ENCODE measurements around the gene GTF3A.

GTF3A gene

DNA sequence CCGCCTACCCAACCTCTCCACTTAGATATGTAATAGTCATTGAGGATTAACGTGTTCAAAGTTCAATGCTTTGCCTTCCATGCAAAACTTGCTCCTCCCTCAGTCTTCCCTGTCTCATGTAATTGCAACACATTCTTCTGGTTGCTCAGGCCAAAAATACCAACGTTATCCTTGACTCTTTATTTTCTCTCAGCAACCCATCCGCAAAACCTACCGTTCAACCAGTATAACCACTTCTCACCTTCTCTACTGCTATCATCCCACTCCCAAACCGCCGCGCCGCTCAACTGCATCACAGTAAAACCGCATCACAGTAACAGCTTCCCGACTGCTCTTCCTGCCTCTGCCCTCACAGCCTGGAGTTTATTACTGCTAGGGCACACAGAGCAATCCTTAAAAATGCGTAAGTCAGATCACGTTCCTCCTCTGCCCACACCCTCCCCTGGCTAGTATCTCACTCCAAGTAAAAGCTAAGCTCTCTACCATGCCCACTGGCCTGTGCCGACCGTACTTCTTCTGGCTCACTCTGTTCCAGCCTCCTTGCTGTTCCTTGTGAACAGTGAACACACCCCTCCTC lies 17.7 kb downstream of the GTF3A start:
- H3K36me3 ChIP-seq (ENCODE audit: control insufficient read depth, insufficient read depth, low read length) = peaks cover 3% of the 10 kb centered on the region
- TF ChIP-seq, protein P1, sequence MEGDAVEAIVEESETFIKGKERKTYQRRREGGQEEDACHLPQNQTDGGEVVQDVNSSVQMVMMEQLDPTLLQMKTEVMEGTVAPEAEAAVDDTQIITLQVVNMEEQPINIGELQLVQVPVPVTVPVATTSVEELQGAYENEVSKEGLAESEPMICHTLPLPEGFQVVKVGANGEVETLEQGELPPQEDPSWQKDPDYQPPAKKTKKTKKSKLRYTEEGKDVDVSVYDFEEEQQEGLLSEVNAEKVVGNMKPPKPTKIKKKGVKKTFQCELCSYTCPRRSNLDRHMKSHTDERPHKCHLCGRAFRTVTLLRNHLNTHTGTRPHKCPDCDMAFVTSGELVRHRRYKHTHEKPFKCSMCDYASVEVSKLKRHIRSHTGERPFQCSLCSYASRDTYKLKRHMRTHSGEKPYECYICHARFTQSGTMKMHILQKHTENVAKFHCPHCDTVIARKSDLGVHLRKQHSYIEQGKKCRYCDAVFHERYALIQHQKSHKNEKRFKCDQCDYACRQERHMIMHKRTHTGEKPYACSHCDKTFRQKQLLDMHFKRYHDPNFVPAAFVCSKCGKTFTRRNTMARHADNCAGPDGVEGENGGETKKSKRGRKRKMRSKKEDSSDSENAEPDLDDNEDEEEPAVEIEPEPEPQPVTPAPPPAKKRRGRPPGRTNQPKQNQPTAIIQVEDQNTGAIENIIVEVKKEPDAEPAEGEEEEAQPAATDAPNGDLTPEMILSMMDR (IDR thresholded peaks at IDR 0.05; ENCODE audit: insufficient read depth, low read length, poor library complexity, severe bottlenecking) = no peak
- no peak for DNase-seq (ENCODE audit: extremely low read depth, insufficient read length)
- H3K27me3 ChIP-seq (replicated peaks; ENCODE audit: control insufficient read depth, insufficient read depth, low read length) = no peaks in the 10 kb centered on the region
- no peak overlapping the region for H3K4me3 ChIP-seq (replicated peaks; ENCODE audit: low read depth, low read length)

DNA sequence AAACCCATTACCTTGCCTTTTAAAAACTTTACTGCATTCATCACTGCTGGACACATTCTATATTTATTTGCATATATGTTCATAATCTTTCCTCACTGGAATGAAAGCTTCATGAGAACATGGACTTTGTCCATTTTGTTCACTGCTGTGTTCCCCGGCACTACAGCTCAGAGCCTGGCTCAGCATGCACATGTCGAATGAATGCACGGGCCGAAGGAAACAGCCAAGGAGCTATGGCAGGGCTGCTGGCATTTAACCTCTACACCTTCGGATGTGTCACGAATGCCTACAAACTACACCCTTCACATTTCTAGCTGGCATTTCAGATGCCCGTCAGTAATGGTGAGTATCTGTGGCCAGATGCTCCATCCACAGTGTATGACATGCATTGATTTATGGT lies 18.4 kb downstream of the GTF3A start:
- no peak for DNase-seq (ENCODE audit: extremely low read depth, insufficient read length)
- Histone ChIP-seq H3K36me3 (ENCODE audit: control insufficient read depth, insufficient read depth, low read length) (peaks cover 3% of the 10 kb centered on the region), H3K27me3 (replicated peaks; ENCODE audit: control insufficient read depth, insufficient read depth, low read length) (no peaks in the 10 kb centered on the region), H3K4me3 (replicated peaks; ENCODE audit: low read depth, low read length) (no peak overlapping the region)
- TF ChIP-seq, protein P1 (IDR thresholded peaks at IDR 0.05; ENCODE audit: insufficient read depth, low read length, poor library complexity, severe bottlenecking) = no peak

DNA sequence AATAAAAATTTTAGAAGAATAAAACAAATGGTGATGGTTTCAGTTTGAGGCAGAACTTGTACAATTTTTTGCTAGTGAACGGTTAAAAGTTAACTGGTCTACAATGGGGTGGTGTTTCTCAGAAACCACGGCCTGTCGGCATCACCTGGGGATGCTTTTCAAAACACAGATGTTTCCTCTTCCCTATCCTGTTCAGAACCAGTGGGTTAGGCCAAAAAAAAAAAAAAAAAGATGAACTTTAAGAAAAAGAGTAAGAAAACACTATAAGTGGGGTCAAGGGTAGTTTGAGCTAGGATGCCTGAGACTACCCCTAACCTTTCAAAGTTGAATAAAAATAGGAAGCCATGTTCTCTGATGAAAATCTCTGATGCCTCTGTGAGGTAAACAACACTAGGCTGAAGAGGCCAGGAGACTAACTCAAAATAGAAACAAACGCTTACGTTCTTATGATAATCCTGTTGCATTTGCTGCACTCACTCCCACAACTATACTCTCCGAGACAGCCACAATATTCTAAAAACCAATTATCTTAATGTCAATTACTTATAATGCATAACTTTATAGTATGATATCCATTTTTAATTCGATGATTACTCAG lies 22.7 kb downstream of the GTF3A start:
- peak overlapping the region; percentile 26; the same call in 1 of the 2 replicates for H3K4me3 ChIP-seq (replicated peaks; ENCODE audit: low read depth, low read length)
- H3K27me3 ChIP-seq (replicated peaks; ENCODE audit: control insufficient read depth, insufficient read depth, low read length) = no peaks in the 10 kb centered on the region
- peaks cover 3% of the 10 kb centered on the region for H3K36me3 ChIP-seq (ENCODE audit: control insufficient read depth, insufficient read depth, low read length)
- no peak for DNase-seq (ENCODE audit: extremely low read depth, insufficient read length)
- TF ChIP-seq, protein P1 (IDR thresholded peaks at IDR 0.05; ENCODE audit: insufficient read depth, low read length, poor library complexity, severe bottlenecking) = no peak

DNA sequence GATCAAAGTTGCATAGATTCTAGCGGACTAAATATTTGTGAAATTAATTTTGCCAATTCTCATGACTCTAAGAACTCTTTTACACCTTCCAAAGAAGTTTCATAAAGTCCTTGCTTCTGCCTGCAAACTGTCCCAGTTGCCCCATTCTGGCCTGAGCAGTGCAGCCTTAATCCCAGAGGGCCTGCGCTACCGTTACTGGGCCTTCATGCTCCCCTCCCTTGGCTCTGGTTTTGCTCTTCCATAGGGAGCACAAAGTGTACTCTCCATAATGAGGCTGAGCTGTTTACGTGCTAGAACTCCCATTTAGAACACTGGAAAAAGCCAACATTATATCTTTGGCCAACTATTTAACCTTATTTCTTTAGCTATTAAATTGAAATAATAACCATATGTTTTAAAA lies 23.9 kb downstream of the GTF3A start:
- no peaks in the 10 kb centered on the region for H3K27me3 ChIP-seq (replicated peaks; ENCODE audit: control insufficient read depth, insufficient read depth, low read length)
- H3K4me3 ChIP-seq (replicated peaks; ENCODE audit: low read depth, low read length) = peak overlapping the region; percentile 30
- TF ChIP-seq, protein P1 (IDR thresholded peaks at IDR 0.05; ENCODE audit: insufficient read depth, low read length, poor library complexity, severe bottlenecking) = no peak
- peaks cover 2% of the 10 kb centered on the region for H3K36me3 ChIP-seq (ENCODE audit: control insufficient read depth, insufficient read depth, low read length)
- no peak for DNase-seq (ENCODE audit: extremely low read depth, insufficient read length)

DNA sequence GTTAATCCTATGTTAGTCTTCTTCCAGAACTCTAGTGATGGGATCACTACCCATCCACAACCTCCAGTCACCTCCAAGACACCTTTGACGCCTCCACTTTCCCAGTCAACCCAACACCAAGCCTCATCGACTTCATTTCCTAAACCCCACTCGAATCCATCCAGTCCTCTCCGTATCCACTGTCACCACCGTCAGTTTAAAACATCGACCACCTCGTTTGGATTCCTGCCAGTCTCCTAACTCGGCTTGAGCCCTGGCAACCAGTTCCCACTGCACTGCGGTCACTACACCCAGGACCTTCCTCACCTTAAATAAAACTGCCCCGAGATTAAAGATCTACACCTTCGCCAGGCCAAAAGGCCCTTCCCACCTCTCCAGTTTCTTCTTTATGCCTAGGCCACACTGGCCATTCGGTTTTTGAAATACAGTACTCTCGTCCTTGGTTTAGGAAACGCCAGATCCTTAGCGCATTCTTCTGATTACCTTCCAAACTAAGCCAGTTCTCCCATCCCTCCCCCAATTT lies 24.7 kb downstream of the GTF3A start:
- Histone ChIP-seq H3K36me3 (ENCODE audit: control insufficient read depth, insufficient read depth, low read length) (peaks cover 2% of the 10 kb centered on the region), H3K4me3 (replicated peaks; ENCODE audit: low read depth, low read length) (peak overlapping the region; percentile 79), H3K27me3 (replicated peaks; ENCODE audit: control insufficient read depth, insufficient read depth, low read length) (no peaks in the 10 kb centered on the region)
- no peak for DNase-seq (ENCODE audit: extremely low read depth, insufficient read length)
- TF ChIP-seq, protein P1 (IDR thresholded peaks at IDR 0.05; ENCODE audit: insufficient read depth, low read length, poor library complexity, severe bottlenecking) = no peak

Data from GM06990 (cell line).